ENCODE measurements around the gene SIGLEC1. TPM values are rescaled to one million over a fixed set of nuclear protein-coding genes. Genes with fewer than 3 reads are reported as not detected.

The SIGLEC1 gene
- total RNA-seq, 2 experiments from 2014 or later, result not detected

DNA sequence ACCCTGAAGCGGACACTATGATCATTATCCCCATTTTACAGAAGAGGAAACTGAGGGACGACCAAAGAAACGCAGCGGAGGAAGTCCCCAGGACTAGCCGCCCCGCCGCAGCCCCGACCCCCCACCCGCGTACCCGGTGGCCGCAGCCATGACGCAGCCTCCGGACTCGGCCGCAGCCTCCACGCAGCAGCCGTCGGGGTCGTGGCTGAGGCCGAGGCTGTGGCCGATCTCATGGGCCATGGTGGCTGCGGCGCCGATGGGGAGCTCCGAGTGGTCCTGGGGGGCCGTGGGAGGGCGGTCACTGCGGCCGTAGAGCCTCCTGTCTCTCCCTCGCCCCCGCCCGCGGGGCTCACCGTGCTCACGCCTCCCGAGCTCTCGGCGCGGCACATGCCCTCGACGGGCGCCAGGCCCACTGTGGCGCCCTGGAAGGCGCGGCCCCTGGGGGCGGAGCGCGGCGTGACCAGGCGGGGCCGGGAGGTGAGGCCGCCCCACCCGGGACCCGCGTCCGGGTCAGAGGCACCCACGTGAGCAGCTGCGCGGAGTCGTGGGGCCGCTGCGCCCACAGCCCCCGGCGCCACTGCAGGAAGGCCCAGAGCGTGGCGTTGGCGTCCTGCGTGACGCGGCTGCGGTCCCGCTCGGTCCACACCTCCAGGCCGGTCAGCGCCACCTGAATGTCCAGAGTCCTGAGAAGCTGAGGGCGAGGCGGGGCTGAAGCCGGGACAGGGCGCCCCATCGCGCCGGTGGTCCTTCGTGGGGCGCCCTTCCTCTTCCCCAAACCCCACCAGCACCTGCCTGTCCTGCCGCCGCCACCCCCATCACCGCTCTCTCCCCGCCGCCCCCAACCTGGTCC, 39.0 kb downstream of the SIGLEC1 start:
- peaks cover 2% of the 10 kb centered on the region for H3K4me1 Mint-ChIP-seq (ENCODE audit: low read depth)
- H3K4me3 Mint-ChIP-seq, result no peak overlapping the region
- DNase-seq (no peak), ATAC-seq (no peak)
- H3K36me3 Mint-ChIP-seq (ENCODE audit: low read depth), result no peaks in the 10 kb centered on the region
- ChIA-PET POLR2A (interaction anchor here (0.6 to 1.0 kb wide), 2 partner anchors 19 to 307 kb away, joined by 3 read pairs; no protein-coding TSS in a partner anchor), CTCF (interaction anchor here (1.1 to 2.4 kb wide), 5 partner anchors 12 to 118 kb away, joined by 3 to 10 read pairs (median 4); no protein-coding TSS in a partner anchor)
- peaks cover 43% of the 10 kb centered on the region for H3K27me3 Mint-ChIP-seq
- TF ChIP-seq, protein P1, sequence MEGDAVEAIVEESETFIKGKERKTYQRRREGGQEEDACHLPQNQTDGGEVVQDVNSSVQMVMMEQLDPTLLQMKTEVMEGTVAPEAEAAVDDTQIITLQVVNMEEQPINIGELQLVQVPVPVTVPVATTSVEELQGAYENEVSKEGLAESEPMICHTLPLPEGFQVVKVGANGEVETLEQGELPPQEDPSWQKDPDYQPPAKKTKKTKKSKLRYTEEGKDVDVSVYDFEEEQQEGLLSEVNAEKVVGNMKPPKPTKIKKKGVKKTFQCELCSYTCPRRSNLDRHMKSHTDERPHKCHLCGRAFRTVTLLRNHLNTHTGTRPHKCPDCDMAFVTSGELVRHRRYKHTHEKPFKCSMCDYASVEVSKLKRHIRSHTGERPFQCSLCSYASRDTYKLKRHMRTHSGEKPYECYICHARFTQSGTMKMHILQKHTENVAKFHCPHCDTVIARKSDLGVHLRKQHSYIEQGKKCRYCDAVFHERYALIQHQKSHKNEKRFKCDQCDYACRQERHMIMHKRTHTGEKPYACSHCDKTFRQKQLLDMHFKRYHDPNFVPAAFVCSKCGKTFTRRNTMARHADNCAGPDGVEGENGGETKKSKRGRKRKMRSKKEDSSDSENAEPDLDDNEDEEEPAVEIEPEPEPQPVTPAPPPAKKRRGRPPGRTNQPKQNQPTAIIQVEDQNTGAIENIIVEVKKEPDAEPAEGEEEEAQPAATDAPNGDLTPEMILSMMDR (IDR thresholded peaks at IDR 0.05), result no peak
- H3K9me3 Mint-ChIP-seq, result no peaks in the 10 kb centered on the region
- no peak overlapping the region for H3K27ac Mint-ChIP-seq
- intact Hi-C loops (cut with micrococcal nuclease), result no loop called here

DNA sequence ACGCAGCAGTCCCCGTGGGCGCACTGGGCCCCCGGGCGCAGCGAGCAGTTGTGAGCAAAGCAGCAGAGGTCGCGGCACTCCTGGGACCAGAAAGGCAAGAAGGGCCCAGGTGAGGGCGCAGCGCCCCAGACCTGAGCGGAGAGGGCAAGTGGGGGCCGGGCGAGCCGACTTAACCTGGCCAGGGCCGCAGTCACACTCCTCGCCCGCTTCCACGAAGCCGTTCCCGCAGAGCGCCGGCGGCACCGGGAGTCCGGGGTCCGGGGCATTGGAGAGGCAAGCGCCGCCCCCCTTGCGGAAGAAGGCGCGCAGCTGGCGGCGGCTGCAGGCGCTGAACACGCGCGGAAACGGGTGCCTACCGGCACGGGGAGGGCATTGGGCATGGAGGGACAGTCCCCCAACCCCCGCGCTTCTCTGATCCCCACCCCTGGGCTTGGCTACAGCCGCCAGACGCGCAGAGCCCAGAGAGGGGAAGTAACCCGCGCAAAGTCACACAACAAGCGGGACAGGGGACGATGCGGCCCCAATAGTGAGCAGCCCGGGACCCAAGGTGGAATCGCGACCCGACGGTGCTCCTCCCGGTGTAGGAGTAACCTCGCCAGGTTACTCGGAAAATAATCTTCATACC, 39.7 kb downstream of the SIGLEC1 start:
- ChIA-PET POLR2A (interaction anchor here (0.8 to 1.0 kb wide), 2 partner anchors 11 to 18 kb away, joined by 3 read pairs; no protein-coding TSS in a partner anchor), CTCF (interaction anchor here (1.1 to 2.4 kb wide), 4 partner anchors 24 to 117 kb away, joined by 3 to 10 read pairs (median 4); no protein-coding TSS in a partner anchor)
- Mint-ChIP-seq H3K27ac (no peak overlapping the region), H3K4me3 (no peak overlapping the region), H3K9me3 (no peaks in the 10 kb centered on the region), H3K27me3 (peaks cover 43% of the 10 kb centered on the region), H3K36me3 (ENCODE audit: low read depth) (no peaks in the 10 kb centered on the region), H3K4me1 (ENCODE audit: low read depth) (peaks cover 2% of the 10 kb centered on the region)
- TF ChIP-seq, protein P1 (IDR thresholded peaks at IDR 0.05), result no peak
- ATAC-seq (peak; percentile 28), DNase-seq (peak; percentile 23)
- intact Hi-C loops (cut with micrococcal nuclease), result no loop called here

DNA sequence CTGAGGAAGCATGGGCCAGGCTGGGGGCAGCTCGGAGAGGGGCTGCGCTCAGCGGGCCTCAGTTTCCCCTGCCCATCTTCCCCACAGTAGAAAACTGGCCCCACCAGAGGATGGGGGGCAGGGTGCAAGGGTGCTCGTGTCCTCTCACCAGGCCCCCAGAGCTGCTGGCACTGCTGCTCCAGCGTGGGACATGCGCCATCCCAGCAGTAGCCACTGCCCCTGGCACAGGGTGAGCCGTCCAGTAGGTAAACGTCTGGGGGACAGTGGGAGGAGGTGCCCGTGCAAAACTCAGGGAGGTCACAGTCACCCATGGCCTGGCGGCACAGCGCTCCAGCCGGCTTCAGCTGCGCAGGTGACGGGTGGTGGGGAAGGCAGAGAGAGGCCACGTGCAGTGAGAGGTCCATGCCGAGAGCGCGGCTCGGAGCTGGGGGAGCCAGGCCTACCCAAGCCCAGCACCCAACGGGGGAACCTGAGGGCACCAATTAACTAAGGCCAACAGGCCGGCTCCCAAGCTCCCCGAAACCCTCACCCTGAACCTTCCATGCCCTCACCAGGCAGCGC, 40.3 kb downstream of the SIGLEC1 start:
- Mint-ChIP-seq H3K27ac (no peak overlapping the region), H3K36me3 (ENCODE audit: low read depth) (no peaks in the 10 kb centered on the region), H3K4me1 (ENCODE audit: low read depth) (peaks cover 6% of the 10 kb centered on the region), H3K4me3 (no peak overlapping the region), H3K27me3 (peaks cover 44% of the 10 kb centered on the region), H3K9me3 (no peaks in the 10 kb centered on the region)
- ChIA-PET CTCF (interaction anchor here (1.1 to 2.4 kb wide), 4 partner anchors 24 to 116 kb away, joined by 3 to 10 read pairs (median 4); no protein-coding TSS in a partner anchor), POLR2A (interaction anchor here (0.8 to 1.0 kb wide), 2 partner anchors 11 to 18 kb away, joined by 3 read pairs; no protein-coding TSS in a partner anchor)
- intact Hi-C loops (cut with micrococcal nuclease), result no loop called here
- ATAC-seq (no peak), DNase-seq (no peak)
- TF ChIP-seq, protein P1 (IDR thresholded peaks at IDR 0.05), result no peak

DNA sequence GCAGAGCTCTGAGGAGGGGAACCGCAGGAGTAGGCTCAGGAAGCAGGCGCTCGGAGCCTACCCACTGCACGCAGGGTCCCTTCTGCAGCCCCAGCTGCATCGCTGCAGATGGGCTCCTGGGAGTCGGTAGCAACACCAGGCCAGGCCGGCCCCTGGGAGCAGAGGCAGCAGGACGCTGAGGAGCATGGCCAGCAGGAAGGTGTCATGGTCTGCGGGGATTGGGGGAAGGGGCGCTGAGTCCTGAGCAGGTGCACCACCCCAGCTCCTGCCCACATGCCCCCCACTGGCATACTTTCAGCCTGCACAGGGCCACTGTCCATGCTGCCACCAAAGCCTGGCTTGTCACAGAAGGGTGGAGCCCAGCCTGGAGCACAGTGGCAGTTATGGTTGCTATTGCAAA, 41.5 kb downstream of the SIGLEC1 start:
- TF ChIP-seq, protein P1 (IDR thresholded peaks at IDR 0.05), result no peak
- ATAC-seq (no peak), DNase-seq (no peak)
- Mint-ChIP-seq H3K4me3 (no peak overlapping the region), H3K9me3 (no peaks in the 10 kb centered on the region), H3K27ac (no peak overlapping the region), H3K4me1 (ENCODE audit: low read depth) (peaks cover 14% of the 10 kb centered on the region), H3K36me3 (ENCODE audit: low read depth) (no peaks in the 10 kb centered on the region), H3K27me3 (peaks cover 40% of the 10 kb centered on the region)
- ChIA-PET CTCF (interaction anchor here (1.7 to 2.4 kb wide), 2 partner anchors 26 to 40 kb away, joined by 5 to 10 read pairs; no protein-coding TSS in a partner anchor), POLR2A (interaction anchor here (0.9 to 1.5 kb wide), 2 partner anchors 16 to 28 kb away, joined by 3 read pairs; no protein-coding TSS in a partner anchor)
- intact Hi-C loops (cut with micrococcal nuclease), result no loop called here
